ENCODE measurements around the gene SLC12A7. TPM values are rescaled to one million over a fixed set of nuclear protein-coding genes. Genes with fewer than 3 reads are reported as not detected.

SLC12A7 gene
- total RNA-seq, 4 donors from 2014 or later, result 18.8 to 28.7 (median 24.5) TPM

- Histone ChIP-seq H3K27ac (peak overlapping the region; percentile 43 to 90 (median 86)), H3K36me3 (no peaks in the 10 kb centered on the region), H3K4me3 (peak overlapping the region; percentile 93 to 99), H3K9me3 (no peaks in the 10 kb centered on the region), H3K4me1 (peaks cover 0 to 63% (median 21%) of the 10 kb centered on the region in 3 donors), H3K27me3 (no peaks in the 10 kb centered on the region)
- no peak for ATAC-seq
- TF ChIP-seq POLR2A (IDR thresholded peaks at IDR 0.05) (no peak), EP300 (IDR thresholded peaks at IDR 0.05) (no peak), POLR2AphosphoS5 (IDR thresholded peaks at IDR 0.05) (no peak)
- TF ChIP-seq, protein P1, sequence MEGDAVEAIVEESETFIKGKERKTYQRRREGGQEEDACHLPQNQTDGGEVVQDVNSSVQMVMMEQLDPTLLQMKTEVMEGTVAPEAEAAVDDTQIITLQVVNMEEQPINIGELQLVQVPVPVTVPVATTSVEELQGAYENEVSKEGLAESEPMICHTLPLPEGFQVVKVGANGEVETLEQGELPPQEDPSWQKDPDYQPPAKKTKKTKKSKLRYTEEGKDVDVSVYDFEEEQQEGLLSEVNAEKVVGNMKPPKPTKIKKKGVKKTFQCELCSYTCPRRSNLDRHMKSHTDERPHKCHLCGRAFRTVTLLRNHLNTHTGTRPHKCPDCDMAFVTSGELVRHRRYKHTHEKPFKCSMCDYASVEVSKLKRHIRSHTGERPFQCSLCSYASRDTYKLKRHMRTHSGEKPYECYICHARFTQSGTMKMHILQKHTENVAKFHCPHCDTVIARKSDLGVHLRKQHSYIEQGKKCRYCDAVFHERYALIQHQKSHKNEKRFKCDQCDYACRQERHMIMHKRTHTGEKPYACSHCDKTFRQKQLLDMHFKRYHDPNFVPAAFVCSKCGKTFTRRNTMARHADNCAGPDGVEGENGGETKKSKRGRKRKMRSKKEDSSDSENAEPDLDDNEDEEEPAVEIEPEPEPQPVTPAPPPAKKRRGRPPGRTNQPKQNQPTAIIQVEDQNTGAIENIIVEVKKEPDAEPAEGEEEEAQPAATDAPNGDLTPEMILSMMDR (IDR thresholded peaks at IDR 0.05), result no peak
- WGBS, 2 donors (ENCODE audit: low coverage in 1 of 2), result 53% methylated on average over 6 of the region's 35 CpGs; no CpG with 5 or more reads in 1 of the 2 donors
Observed at GRCh38 chr5:1110307-1111240, 1.3 kb downstream of the SLC12A7 start.

DNA sequence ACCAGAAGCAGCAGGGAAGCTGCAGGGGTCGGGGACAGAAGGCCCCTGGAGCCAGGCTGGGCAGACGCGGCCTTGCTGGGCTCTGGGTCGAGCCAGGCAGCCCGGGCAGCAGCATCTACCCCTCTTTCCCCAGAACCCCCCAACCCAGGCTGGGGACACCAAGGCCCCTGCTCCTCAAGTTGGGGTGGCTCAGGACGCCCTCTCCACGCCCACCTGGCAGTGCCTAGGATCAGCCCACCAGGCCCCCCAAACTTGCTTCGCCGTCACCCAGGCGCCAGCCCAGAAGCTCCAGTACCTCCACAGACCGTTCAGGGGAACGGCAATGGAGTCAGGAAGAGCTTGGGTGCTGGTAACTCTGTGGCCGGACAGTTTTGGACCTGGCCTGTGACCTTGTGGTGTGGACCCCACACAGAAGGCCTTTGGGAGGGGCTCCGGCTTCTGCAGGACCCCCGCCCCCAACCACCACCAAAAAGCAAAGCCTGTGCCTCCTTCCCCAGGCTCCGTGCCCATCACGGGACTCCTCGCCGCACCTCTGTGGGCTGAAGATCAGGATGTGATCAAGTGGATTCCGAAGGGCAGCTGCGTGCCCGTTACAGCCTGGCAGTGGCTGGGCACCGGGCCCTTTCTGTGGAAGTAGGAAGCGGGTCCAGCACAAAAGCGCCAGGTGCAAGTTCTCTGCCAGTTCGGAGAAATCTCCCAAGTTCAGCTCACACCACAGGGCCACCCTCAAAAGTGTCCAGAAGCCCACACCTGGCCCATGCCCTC lies 2.1 kb downstream of the SLC12A7 start:
- no peak for ATAC-seq
- H3K4me1 ChIP-seq, result peaks cover 0 to 71% (median 29%) of the 10 kb centered on the region in 3 donors

DNA sequence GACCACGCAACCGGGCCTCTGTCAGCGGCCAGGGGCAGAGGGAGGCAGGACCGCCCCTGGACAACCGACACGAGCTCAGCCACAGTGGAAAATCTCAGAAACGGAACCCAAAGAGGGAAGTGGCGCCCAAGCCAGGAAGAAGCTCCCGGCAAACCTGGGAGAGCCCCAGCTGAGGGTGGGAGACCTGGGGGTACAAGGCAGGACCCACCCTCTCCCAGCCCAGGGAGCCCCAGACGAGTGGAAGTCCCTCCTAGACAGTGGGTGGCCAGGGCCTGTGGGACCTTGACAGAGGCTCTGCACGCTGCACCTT lies 3.0 kb downstream of the SLC12A7 start:
- 60% methylated on average over 1 of the region's 11 CpGs; no CpG with 5 or more reads in 1 of the 2 donors for WGBS, 2 donors (ENCODE audit: low coverage in 1 of 2)
- H3K4me1 ChIP-seq, result peaks cover 0 to 80% (median 38%) of the 10 kb centered on the region in 3 donors
- TF ChIP-seq POLR2AphosphoS5 (IDR thresholded peaks at IDR 0.05), result no peak
- TF ChIP-seq POLR2A (IDR thresholded peaks at IDR 0.05), result no peak
- TF ChIP-seq, protein P1 (IDR thresholded peaks at IDR 0.05), result no peak
- TF ChIP-seq EP300 (IDR thresholded peaks at IDR 0.05), result no peak

More for the DNA sequence above, 2.1 kb downstream of the SLC12A7 start:
- peak overlapping the region in 1 of 2 donors; percentile 99 for H3K4me3 ChIP-seq
- H3K27ac ChIP-seq, result peak overlapping the region in 3 of 4 donors; percentile 84 to 90 (median 88)
- no peaks in the 10 kb centered on the region for H3K9me3 ChIP-seq
- H3K27me3 ChIP-seq, result no peaks in the 10 kb centered on the region
- TF ChIP-seq POLR2A (IDR thresholded peaks at IDR 0.05) (no peak), POLR2AphosphoS5 (IDR thresholded peaks at IDR 0.05) (no peak), EP300 (IDR thresholded peaks at IDR 0.05) (no peak)
- TF ChIP-seq, protein P1 (IDR thresholded peaks at IDR 0.05), result no peak
- H3K36me3 ChIP-seq, result no peaks in the 10 kb centered on the region
- whole genome bisulfite sequencing, 2 donors (ENCODE audit: low coverage in 1 of 2), result 50% methylated on average over 1 of the region's 26 CpGs; no CpG with 5 or more reads in 1 of the 2 donors

DNA sequence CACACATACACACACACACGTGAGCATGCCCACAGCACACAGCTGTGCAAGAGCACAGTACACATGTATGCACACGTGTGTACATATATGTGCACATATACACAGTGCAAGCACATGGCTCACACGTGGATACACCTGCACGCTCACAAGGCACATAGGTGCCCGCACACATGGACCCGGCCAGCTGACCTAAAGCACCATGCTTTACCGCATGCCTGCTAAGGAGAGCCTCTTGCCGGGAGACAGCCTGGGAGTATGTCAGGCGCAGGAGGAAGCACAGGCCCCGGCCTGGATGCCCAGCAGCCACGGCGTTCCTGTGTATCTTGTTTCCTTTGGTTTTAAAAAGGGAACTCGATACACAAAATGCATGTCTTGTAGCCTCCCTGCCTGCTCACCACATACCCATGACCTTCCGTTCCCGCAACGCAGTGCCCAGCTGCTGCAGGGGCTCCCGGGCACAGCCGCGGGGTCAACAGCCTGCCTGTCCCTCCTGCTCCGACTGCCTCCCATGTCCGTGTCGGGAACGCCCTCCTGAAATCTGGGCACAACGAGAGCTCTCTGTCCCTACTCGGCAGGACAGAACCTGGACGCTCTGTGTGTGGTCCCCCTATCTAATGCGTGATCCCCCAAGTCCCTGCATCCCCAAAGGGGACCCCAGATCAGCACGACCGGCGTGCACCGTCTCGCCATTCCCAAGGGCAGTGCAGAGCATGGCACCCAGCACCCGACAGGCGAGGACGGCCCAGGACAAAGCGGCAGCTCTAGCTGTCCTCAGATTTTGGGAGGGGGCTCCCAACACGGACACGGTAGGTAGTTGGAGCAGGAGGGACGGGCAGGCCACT lies 3.6 kb downstream of the SLC12A7 start:
- Histone ChIP-seq H3K9me3 (no peaks in the 10 kb centered on the region), H3K4me1 (peaks cover 0 to 86% (median 44%) of the 10 kb centered on the region in 3 donors), H3K27ac (peak overlapping the region in 3 of 4 donors; percentile 84 to 90 (median 88)), H3K27me3 (no peaks in the 10 kb centered on the region), H3K36me3 (no peaks in the 10 kb centered on the region), H3K4me3 (peak overlapping the region in 1 of 2 donors; percentile 9)
- TF ChIP-seq, protein P1 (IDR thresholded peaks at IDR 0.05), result no peak
- no peak for TF ChIP-seq POLR2AphosphoS5 (IDR thresholded peaks at IDR 0.05)
- TF ChIP-seq EP300 (IDR thresholded peaks at IDR 0.05), result no peak
- TF ChIP-seq POLR2A (IDR thresholded peaks at IDR 0.05), result no peak
- no peak for ATAC-seq
- 87% methylated on average over 6 of the region's 39 CpGs; no CpG with 5 or more reads in 1 of the 2 donors for WGBS, 2 donors (ENCODE audit: low coverage in 1 of 2)

More for the DNA sequence above, 3.0 kb downstream of the SLC12A7 start:
- ATAC-seq, result no peak
- Histone ChIP-seq H3K27me3 (no peaks in the 10 kb centered on the region), H3K36me3 (no peaks in the 10 kb centered on the region), H3K9me3 (no peaks in the 10 kb centered on the region), H3K27ac (peak overlapping the region in 3 of 4 donors; percentile 84 to 90 (median 88)), H3K4me3 (peak overlapping the region in 1 of 2 donors; percentile 9)
